OCI-LY1 (cell line): Measurements from ENCODE around the gene TF.
"Not testable (repeated sequence)": the region's sequence is repeated elsewhere in the genome, so short reads cannot be mapped to it uniquely, and the experiment has no call there.

Source experiments
- H2AFZ ChIP-seq: fragments of 200-600 bp; sonication (generic), shearing (Covaris generic); 2 replicates; pipeline ENCODE4 v1.6.0; 2014; ENCODE audit warnings: antibody characterized with exemption, mild to moderate bottlenecking, low read length
- H3F3A ChIP-seq: fragments of 200-600 bp; sonication (generic), shearing (Covaris generic); 2 replicates; pipeline ENCODE4 v1.6.0; 2014; ENCODE audit warnings: mild to moderate bottlenecking, antibody characterized with exemption, low read length, moderate library complexity; ENCODE audit not compliant: insufficient read depth
- H3K27ac ChIP-seq: fragments of 200-600 bp; sonication (generic); 2 replicates; pipeline ENCODE4 v1.5.1; 2014; ENCODE audit warnings: low read length, mixed run types, mild to moderate bottlenecking, low read depth; ENCODE audit not compliant: poor library complexity, severe bottlenecking
- H3K27me3 ChIP-seq: fragments of 200-600 bp; sonication (generic); 2 replicates; pipeline ENCODE4 v1.6.0; 2014; ENCODE audit warnings: antibody characterized with exemption, mild to moderate bottlenecking, low read length, moderate library complexity; ENCODE audit not compliant: insufficient read depth
- H3K36me3 ChIP-seq: fragments of 200-600 bp; sonication (generic); 2 replicates; pipeline ENCODE4 v1.6.1; 2014; ENCODE audit warnings: mild to moderate bottlenecking, antibody characterized with exemption, low read length, moderate library complexity, mixed read lengths; ENCODE audit not compliant: insufficient read depth
- H3K4me1 ChIP-seq: fragments of 200-600 bp; sonication (generic); 2 replicates; pipeline ENCODE4 v1.5.1; 2014; ENCODE audit warnings: mild to moderate bottlenecking, low read length, moderate library complexity; ENCODE audit not compliant: insufficient read depth, severe bottlenecking
- H3K4me2 ChIP-seq: fragments of 200-600 bp; sonication (generic), shearing (Covaris generic); 2 replicates; pipeline ENCODE4 v1.6.1; 2014; ENCODE audit warnings: low read length
- H3K4me3 ChIP-seq: fragments of 200-600 bp; sonication (generic); 2 replicates; pipeline ENCODE4 v1.5.1; 2014; ENCODE audit warnings: low read length, low read depth, mild to moderate bottlenecking, mixed read lengths; ENCODE audit not compliant: poor library complexity, severe bottlenecking
- H3K79me2 ChIP-seq: fragments of 200-600 bp; shearing (Covaris generic); 2 replicates; pipeline ENCODE4 v1.6.1; 2016; ENCODE audit warnings: mixed run types, low read length, mixed read lengths; ENCODE audit not compliant: insufficient read depth
- H3K9ac ChIP-seq: fragments of 200-600 bp; sonication (generic), shearing (Covaris generic); 2 replicates; pipeline ENCODE4 v1.6.1; 2014; ENCODE audit warnings: mild to moderate bottlenecking, low read length, mixed read lengths
- H3K9me2 ChIP-seq: fragments of 200-600 bp; sonication (generic), shearing (Covaris generic); 2 replicates; pipeline ENCODE4 v1.6.1; 2014; ENCODE audit warnings: low read depth, mild to moderate bottlenecking, low read length, mixed read lengths
- H3K9me3 ChIP-seq: fragments of 200-600 bp; shearing (Covaris generic); 2 replicates; pipeline ENCODE4 v1.6.1; 2014; ENCODE audit warnings: low read length, mixed read lengths
- H4K20me1 ChIP-seq: fragments of 200-600 bp; sonication (generic), shearing (Covaris generic); 2 replicates; pipeline ENCODE4 v1.6.0; 2016; ENCODE audit warnings: mild to moderate bottlenecking, low read length; ENCODE audit not compliant: insufficient read depth
- EZH2 ChIP-seq: fragments of 200-600 bp; sonication (generic), shearing (Covaris generic); IDR thresholded peaks from 2 replicates; pipeline ENCODE4 v1.8.0; 2017; ENCODE audit warnings: borderline replicate concordance, mixed run types, mild to moderate bottlenecking, antibody characterized with exemption, low read length, moderate library complexity, mixed read lengths
- TF ChIP-seq, protein P1 (sequence below): fragments of 200-600 bp; sonication (generic), shearing (Covaris generic); IDR thresholded peaks from 2 replicates; pipeline ENCODE4 v1.5.1; 2017; ENCODE audit warnings: mild to moderate bottlenecking, antibody characterized with exemption, low read length, moderate library complexity, mixed read lengths

Gene TF

DNA sequence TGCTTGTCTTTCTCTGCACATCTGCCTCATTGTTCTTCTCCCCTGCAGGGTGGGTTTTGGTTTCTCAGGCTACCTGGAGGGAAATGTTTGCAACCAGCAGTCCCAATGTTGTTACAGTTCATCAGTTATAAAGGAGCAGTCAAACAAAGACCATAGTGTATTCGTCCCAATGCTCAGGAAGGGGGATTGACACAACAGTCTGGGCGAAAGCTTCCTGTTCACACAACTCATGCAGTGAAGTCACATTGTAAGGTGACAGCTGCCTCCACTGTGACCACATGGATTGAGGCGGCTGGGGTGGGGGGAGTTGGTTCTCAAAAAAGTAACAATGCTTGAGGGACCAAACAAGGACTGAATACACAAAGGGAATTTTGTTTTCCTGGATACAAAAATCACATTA is 28.8 kb upstream of the TF start:
- Histone ChIP-seq H3F3A (no peaks in the 10 kb centered on the region), H3K9me3 (0 out of 2 replicates have a peak, but pooled peaks cover 3% of the 10 kb centered on the region), H2AFZ (no peak overlapping the region), H3K4me3 (no peak overlapping the region), H3K4me2 (no peak overlapping the region), H3K27me3 (peaks cover 3% of the 10 kb centered on the region; the same call in 1 of the 2 replicates), H3K79me2 (no peaks in the 10 kb centered on the region), H3K27ac (no peak overlapping the region), H3K4me1 (no peaks in the 10 kb centered on the region), H4K20me1 (no peaks in the 10 kb centered on the region), H3K9me2 (no peaks in the 10 kb centered on the region), H3K9ac (no peak overlapping the region), H3K36me3 (no peaks in the 10 kb centered on the region)
- TF ChIP-seq, protein P1, sequence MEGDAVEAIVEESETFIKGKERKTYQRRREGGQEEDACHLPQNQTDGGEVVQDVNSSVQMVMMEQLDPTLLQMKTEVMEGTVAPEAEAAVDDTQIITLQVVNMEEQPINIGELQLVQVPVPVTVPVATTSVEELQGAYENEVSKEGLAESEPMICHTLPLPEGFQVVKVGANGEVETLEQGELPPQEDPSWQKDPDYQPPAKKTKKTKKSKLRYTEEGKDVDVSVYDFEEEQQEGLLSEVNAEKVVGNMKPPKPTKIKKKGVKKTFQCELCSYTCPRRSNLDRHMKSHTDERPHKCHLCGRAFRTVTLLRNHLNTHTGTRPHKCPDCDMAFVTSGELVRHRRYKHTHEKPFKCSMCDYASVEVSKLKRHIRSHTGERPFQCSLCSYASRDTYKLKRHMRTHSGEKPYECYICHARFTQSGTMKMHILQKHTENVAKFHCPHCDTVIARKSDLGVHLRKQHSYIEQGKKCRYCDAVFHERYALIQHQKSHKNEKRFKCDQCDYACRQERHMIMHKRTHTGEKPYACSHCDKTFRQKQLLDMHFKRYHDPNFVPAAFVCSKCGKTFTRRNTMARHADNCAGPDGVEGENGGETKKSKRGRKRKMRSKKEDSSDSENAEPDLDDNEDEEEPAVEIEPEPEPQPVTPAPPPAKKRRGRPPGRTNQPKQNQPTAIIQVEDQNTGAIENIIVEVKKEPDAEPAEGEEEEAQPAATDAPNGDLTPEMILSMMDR, result no peak
- TF ChIP-seq EZH2, result no peak

DNA sequence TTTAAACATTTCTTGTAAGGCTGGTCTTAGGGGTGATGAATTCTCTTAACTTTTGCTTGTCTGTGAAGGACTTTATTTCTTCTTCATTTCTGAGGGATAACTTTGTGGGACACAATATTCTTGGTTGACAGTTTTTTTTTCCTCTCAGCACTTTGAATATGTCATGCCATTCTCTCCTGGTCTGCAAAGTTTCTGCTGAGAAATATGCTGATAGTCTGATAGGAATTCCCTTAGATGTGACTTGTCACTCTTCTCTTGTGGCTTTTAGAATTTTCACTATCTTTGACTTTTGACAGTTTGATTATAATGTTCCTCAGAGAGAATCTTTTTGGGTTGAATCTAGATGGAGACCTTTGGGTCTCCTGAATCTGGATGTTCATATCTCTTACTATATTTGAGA is 23.3 kb upstream of the TF start:
- Histone ChIP-seq H3K9me3 (peaks cover 4% of the 10 kb centered on the region; the same call in 1 of the 2 replicates), H3K4me3 (no peak overlapping the region), H3K9ac (no peak overlapping the region), H4K20me1 (no peaks in the 10 kb centered on the region), H3K9me2 (no peaks in the 10 kb centered on the region), H3K36me3 (no peaks in the 10 kb centered on the region), H3K27ac (no peak overlapping the region), H3F3A (no peaks in the 10 kb centered on the region), H3K79me2 (no peaks in the 10 kb centered on the region), H2AFZ (no peak overlapping the region), H3K4me2 (no peak overlapping the region), H3K27me3 (no peaks in the 10 kb centered on the region; the same call in 1 of the 2 replicates), H3K4me1 (no peaks in the 10 kb centered on the region)
- TF ChIP-seq EZH2, result no peak
- TF ChIP-seq, protein P1, result no peak

- H3K36me3 ChIP-seq, result no peaks in the 10 kb centered on the region
Measured at GRCh38 chr3:133730993-133731392, 15.2 kb upstream of the TF start.

DNA sequence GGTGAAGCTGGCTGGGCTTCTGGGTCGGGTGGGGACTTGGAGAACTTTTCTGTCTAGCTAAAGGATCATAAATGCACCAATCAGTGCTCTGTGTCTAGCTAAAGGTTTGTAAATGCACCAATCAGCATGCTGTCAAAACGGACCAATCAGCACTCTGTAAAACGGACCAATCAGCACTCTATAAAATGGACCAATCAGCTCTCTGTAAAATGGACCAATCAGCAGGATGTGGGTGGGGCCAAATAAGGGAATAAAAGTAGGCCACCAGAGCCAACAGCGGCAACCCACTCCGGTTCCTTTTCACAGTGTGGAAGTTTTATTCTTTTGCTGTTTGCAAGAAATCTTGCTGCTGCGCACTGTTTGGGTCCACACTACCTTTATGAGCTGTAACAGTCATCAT is 14.0 kb upstream of the TF start:
- not testable (repeated sequence) for H3F3A ChIP-seq, H4K20me1 ChIP-seq, H3K79me2 ChIP-seq, H2AFZ ChIP-seq, H3K27ac ChIP-seq, H3K9ac ChIP-seq, H3K4me2 ChIP-seq, H3K4me3 ChIP-seq, H3K9me2 ChIP-seq, H3K4me1 ChIP-seq, H3K27me3 ChIP-seq, H3K36me3 ChIP-seq, H3K9me3 ChIP-seq

More at GRCh38 chr3:133730993-133731392, 15.2 kb upstream of the TF start:
- Histone ChIP-seq H3K4me3 (no peak overlapping the region), H3K79me2 (no peaks in the 10 kb centered on the region), H3F3A (no peaks in the 10 kb centered on the region), H3K27ac (no peak overlapping the region), H3K4me2 (no peak overlapping the region), H3K9me3 (peaks cover 6% of the 10 kb centered on the region; the same call in 1 of the 2 replicates), H3K4me1 (no peaks in the 10 kb centered on the region), H2AFZ (no peak overlapping the region), H3K27me3 (no peaks in the 10 kb centered on the region), H3K9me2 (no peaks in the 10 kb centered on the region), H4K20me1 (no peaks in the 10 kb centered on the region), H3K9ac (no peak overlapping the region)
- TF ChIP-seq, protein P1, result no peak
- no peak for TF ChIP-seq EZH2
